WI38 (cell line): ENCODE measurements around the gene MAPKAPK3.
A peak's percentile ranks its signal among the peaks of the same experiment; 100 is the strongest.

ENCODE experiments used
- H3K4me3 ChIP-seq: 2 replicates; pipeline ENCODE4 v1.5.1; 2011; ENCODE audit warnings: low read depth, mild to moderate bottlenecking, control low read depth, low read length
- CTCF ChIP-seq: IDR thresholded peaks from 2 replicates; pipeline ENCODE4 v1.5.1; 2012; ENCODE audit warnings: low read depth, mild to moderate bottlenecking, control low read depth, low read length

The MAPKAPK3 gene

GRCh38 chr3:50625231-50626182, 8.6 kb downstream of the MAPKAPK3 start:
- TF ChIP-seq CTCF: no peak

GRCh38 chr3:50626401-50626800, 9.4 kb downstream of the MAPKAPK3 start:
- no peak for TF ChIP-seq CTCF
- no peak overlapping the region for H3K4me3 ChIP-seq

More at GRCh38 chr3:50625231-50626182, 8.6 kb downstream of the MAPKAPK3 start:
- H3K4me3 ChIP-seq: no peak overlapping the region

GRCh38 chr3:50627407-50628051, 10.6 kb downstream of the MAPKAPK3 start:
- no peak overlapping the region for H3K4me3 ChIP-seq
- peak; percentile 10; the same call in 1 of the 2 replicates for TF ChIP-seq CTCF

- TF ChIP-seq CTCF: no peak
- H3K4me3 ChIP-seq: no peak overlapping the region
These were observed 11.7 kb downstream of the MAPKAPK3 start for GRCh38 chr3:50628601-50629000.

GRCh38 chr3:50630394-50630793, 13.4 kb downstream of the MAPKAPK3 start:
- no peak for TF ChIP-seq CTCF
- no peak overlapping the region for H3K4me3 ChIP-seq

GRCh38 chr3:50630877-50631276, 13.9 kb downstream of the MAPKAPK3 start:
- no peak for TF ChIP-seq CTCF
- no peak overlapping the region for H3K4me3 ChIP-seq

- no peak for TF ChIP-seq CTCF
- no peak overlapping the region for H3K4me3 ChIP-seq
These were observed 15.5 kb downstream of the MAPKAPK3 start for GRCh38 chr3:50632450-50632849.
